GM19328 (cell line): ENCODE measurements around the gene CLN3.
"Not testable (repeated sequence)": the region's sequence is repeated elsewhere in the genome, so short reads cannot be mapped to it uniquely, and the experiment has no call there.

Source experiments
- ATAC-seq: cut with Tn5 transposase; IDR thresholded peaks from one replicate; pipeline ENCODE4 v1.9.1; 2021; ENCODE audit warnings: mild to moderate bottlenecking, moderate library complexity; ENCODE audit not compliant: unreplicated experiment

CLN3 gene

GRCh38 chr16:28514246-28514645 lies 22.4 kb upstream of the CLN3 start:
- ATAC-seq = no peak

DNA sequence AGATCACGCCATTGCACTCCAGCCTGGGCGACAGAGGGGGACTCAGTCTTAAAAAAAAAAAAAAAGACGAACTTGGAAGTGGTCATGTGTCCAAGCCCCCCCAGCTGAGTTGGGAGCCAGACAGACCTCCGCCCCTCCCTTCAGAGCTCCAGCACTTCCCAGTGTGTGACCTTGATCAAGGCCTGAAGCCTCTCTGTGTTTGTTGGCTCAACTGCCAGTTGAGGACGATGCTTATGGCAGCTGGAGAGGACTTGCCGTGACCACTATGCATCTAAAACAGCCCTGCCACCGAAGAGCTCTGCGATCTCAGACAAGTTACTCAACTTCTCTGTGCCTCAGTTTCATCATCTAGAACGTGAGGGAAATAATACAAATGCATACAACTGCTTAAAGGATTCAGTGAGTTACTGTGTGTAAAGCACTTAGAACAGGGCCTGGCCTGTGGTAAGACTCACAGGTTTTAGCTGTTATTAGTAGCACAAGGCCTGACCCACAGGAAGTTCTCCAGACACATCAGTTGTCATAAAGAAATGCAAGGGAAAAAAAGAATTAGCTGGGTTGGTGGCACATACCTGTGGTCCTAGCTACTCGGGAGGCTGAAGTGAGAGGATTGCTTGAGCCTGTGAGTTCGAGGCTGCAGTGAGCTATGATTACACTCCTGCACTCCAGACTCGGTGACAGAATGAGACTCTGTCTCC lies 21.8 kb upstream of the CLN3 start:
- no peak for ATAC-seq

- ATAC-seq = no peak
These were observed 20.2 kb upstream of the CLN3 start for GRCh38 chr16:28511801-28512789.

GRCh38 chr16:28511031-28511430 lies 19.2 kb upstream of the CLN3 start:
- no peak for ATAC-seq

GRCh38 chr16:28505489-28506137 lies 13.7 kb upstream of the CLN3 start:
- no peak for ATAC-seq

DNA sequence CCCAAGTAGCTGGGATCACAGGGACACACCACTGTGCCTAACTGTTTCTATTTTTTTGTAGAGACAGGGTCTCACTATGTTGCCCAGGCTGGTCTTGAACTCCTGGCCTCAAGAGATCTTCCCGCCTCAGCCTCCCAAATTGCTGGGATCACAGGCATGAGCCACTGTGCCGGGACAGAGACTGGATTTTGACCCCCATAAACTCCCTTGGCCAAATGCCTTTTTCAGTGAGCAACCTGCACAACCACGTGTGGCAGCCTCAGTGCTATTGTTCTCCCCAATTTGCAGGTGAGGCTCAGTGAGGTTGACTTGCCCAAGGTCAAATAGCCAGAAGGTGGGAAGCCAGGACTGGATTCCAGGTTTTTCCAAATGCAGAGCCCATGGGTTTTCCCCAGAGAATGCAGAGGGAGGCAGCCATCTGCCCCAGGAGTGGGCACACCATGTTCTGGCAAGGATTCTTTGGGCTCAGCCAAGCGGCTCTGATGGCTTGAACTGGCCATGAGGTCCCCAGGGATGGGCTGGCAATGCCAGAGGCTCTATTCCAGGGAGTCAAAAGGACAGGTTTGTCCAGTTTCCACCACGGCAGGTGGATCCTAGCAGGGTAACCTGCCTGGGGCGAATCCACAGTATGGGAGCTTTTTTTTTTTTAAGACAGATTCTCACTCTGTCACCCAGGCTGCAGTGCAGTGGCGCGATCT lies 13.0 kb upstream of the CLN3 start:
- no peak for ATAC-seq

DNA sequence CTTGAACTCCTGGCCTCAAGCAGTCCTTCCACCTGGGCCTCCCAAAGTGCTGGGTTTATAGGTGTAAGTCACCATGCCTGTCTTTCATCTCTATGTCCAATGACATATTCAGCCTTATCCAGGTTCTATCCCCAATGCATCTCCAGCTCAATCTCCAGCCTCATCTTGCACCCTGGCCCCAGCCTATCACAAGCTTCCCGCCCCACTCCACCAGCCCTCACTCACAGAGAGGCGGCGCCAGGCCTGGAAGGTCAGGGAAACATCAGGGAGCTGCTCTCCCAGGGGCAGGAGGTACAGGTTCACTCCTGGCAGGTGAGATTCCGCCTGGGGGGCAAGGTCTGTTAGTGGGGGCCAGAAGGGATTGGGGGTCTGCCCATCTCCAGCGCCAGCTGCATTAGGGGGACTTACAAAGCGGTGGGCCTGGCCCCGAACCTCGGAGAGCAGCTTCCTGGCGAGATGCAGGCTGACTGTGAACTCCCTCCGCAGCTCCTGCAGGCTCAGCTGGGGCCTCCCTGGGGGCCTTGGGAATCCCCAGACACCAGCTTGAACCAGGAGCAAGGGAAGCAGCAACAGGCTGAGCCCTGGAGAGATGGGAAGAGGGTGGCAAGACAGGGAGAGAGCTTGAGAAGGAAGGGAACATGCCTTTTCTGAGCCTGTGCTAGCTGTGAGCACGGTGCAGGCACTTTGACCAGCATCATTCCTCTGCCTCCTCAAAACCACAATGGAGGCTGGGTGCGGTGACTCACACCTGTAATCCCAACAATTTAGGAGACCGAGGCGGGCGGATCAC lies 11.8 kb upstream of the CLN3 start:
- no peak for ATAC-seq

DNA sequence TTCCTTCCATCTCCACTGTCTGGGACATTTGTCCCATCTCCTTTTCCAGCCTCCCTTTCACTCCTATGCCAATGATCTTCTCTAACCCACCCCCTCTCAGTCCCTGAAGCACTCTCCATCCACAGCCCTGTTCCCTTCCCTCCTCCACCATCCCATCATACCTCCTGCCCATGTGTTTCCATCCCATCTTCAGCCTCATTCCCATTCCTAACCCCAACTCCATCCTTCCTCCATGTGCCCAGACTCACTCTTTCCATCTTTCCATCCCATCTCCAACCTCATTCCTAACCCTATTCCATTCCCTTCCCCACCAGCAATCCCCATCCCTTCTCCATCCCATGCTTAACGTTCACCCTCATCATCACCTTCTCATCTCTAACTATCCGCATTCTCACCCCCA lies 10.4 kb upstream of the CLN3 start:
- no peak for ATAC-seq

GRCh38 chr16:28501258-28502232 lies 9.7 kb upstream of the CLN3 start:
- ATAC-seq = no peak

DNA sequence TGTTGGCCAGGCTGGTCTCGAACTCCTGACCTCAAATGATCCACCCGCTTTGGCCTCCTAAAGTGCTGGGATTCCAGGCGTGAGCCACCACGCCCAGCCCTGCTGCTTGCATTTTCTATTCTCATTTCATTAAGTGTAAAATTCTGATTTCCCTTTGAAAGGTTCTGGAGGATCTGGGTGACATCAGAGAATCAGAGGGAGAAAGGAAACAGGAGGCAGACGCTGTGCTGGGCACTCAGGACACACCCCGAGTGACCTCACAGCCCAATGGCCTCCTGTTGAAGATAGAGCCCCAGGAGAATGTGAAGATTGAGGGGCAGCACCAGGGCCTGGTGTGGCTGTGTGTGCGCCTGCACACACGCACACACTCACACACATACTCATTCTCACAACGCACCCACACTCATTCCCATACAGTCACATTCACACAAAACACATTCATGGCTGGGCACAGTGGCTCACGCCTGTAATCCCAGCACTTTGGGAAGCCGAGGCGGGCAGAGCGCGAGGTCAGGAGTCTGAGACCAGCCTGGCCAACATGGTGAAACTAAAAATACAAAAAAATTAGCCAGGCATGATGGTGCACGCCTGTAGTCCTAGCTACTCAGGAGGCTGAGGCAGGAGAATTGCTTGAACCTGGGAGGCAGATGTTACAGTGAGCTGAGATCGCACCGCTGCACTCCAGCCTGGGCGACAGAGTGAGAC lies 8.8 kb upstream of the CLN3 start:
- ATAC-seq = not testable (repeated sequence)

GRCh38 chr16:28499854-28500253 lies 8.0 kb upstream of the CLN3 start:
- no peak for ATAC-seq

DNA sequence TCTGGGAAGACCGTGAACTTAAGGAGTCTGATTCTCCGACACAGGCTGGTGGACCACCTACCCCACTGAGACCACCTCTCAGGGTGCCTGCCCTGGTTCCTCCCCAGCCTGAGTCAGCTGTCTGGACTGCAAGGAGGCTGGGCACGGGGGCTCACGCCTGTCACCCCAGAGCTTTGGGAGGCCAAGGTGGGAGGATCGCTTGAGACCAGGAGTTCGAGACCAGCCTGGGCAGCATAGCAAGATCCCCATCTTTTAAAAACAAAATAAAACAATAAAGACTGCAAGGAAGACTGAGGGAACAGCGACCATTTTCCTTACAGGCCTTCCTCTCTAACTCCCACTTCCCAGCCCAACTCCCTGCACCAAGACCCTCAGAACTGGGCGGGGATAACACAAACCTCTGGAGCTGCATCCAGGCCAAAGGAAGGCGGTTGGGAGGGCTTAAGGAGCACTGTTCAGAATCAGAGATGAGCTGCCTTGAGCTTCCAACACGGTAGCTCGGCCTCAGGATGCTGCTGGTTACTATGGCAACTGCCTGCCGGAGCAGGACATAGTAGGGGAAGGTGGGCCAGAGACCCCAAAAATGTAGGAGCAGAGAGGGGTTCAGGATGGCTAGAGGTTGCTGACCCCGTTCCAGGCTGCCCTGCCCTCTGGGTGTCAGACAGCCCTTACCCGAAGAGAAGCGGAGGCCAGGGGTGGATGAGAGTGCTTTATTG lies 7.0 kb upstream of the CLN3 start:
- ATAC-seq = no peak

- no peak for ATAC-seq
These were observed 6.2 kb upstream of the CLN3 start for GRCh38 chr16:28497861-28498599.

GRCh38 chr16:28497386-28497785 lies 5.5 kb upstream of the CLN3 start:
- ATAC-seq = no peak

- ATAC-seq = no peak
These were observed 5.0 kb upstream of the CLN3 start for GRCh38 chr16:28496844-28497243.

DNA sequence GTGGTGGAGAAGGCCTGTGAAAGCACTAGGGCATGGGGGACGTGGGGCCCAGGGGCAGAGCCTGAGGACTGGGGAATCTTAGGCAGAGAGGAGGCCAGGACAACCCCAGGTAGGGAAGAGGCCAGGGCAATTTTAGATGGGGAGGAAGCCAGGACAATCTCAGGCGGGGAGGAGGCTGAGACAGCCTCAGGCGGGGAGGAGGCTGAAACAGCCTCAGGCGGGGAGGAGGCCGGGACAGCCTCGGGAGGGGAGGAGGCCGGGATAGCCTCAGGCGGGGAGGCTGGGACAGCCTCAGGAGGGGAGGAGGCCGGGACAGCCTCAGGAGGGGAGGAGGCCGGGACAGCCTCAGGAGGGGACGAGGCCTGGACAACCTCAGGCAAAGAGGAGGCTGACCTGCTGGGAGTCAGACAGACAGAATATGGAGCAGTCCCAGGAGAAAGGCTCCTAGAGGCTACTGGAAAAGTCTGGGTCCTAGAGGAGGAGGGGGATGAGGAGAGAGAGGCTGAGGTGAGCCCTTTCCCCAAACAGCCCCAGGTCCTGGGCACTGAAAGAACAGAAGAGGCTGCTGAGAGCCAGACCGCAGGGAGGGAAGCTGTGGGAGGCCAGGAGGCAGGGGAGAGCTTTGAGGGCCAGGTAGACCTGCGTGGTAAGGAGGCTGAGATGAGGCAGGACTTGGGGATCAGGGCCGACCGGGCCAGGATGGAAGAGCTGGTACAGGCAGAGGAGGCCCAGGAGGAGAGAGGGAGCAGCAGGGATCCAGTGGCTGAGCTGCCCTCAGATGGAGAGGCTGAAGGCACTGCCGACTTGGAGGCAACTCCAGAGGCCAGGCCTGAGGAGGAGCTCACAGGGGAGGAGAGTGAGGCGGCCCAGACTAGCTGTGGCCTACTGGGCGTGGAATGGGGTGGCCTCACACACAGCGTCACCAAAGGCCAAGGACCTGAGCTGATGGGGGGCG lies 4.2 kb upstream of the CLN3 start:
- no peak for ATAC-seq
